HL-60 (cell line): Measurements from ENCODE around the gene TPX2.

ENCODE experiments used
- CTCF ChIP-seq: IDR thresholded peaks from one replicate; pipeline ENCODE4 v1.5.1; 2011; ENCODE audit warnings: low read length, control low read depth, inconsistent platforms; ENCODE audit not compliant: insufficient read depth
- GABPA ChIP-seq: IDR thresholded peaks from 2 replicates; pipeline ENCODE4 v1.6.1; 2012; ENCODE audit warnings: low read depth
- SPI1 ChIP-seq: IDR thresholded peaks from 2 replicates; pipeline ENCODE4 v1.6.1; 2012; ENCODE audit warnings: low read depth, mild to moderate bottlenecking, borderline replicate concordance

- no peak for TF ChIP-seq GABPA
- no peak for TF ChIP-seq CTCF
- TF ChIP-seq SPI1, result no peak
Measured at GRCh38 chr20:31843288-31843687, 104.2 kb downstream of the TPX2 start.
